Transverse colon (tissue), 4 donors: ENCODE measurements around the gene C19orf67. TPM values are rescaled to one million over a fixed set of nuclear protein-coding genes. Genes with fewer than 3 reads are reported as not detected.
"Not testable (repeated sequence)": the region's sequence is repeated elsewhere in the genome, so short reads cannot be mapped to it uniquely, and the experiment has no call there.

Source experiments
- DNase-seq: peaks from one replicate; pipeline ENCODE4 v3.0.0-alpha.2; 2019
- H3K27ac ChIP-seq, 4 donors: fragments of 200-600 bp; sonication (generic); 2 replicates each; pipeline ENCODE4 v1.5.1; 2016 to 2018; ENCODE audit warnings: inconsistent platforms in 4 of 4
- H3K27me3 ChIP-seq: fragments of 200-600 bp; sonication (generic); 2 replicates; pipeline ENCODE4 v1.5.1; 2017; ENCODE audit warnings: inconsistent platforms
- H3K36me3 ChIP-seq, 4 donors: fragments of 200-600 bp; sonication (generic); 2 replicates each; pipeline ENCODE4 v1.5.1; 2017 to 2019; ENCODE audit warnings: inconsistent platforms in 4 of 4
- H3K4me1 ChIP-seq, 4 donors: fragments of 200-600 bp; sonication (generic); 2 replicates each; pipeline ENCODE4 v1.5.1; 2017 to 2020; ENCODE audit warnings: inconsistent platforms in 4 of 4
- H3K4me3 ChIP-seq, 4 donors: fragments of 200-600 bp; sonication (generic); 1 replicate in 1 of 4; 2 replicates in 3 of 4; pipeline versions ENCODE4 v1.5.1 to v1.6.1; 2017 to 2019; ENCODE audit warnings: inconsistent platforms in 4 of 4
- H3K9me3 ChIP-seq, 2 donors: fragments of 200-600 bp; sonication (generic); 2 replicates each; pipeline ENCODE4 v1.5.1; 2017 to 2019; ENCODE audit warnings: inconsistent platforms in 2 of 2
- EP300 ChIP-seq: sonication (generic); formaldehyde crosslinking; IDR thresholded peaks from one replicate; pipeline ENCODE4 v1.6.1; 2017; ENCODE audit warnings: antibody characterized with exemption, low read depth
- POLR2A ChIP-seq: fragments of 450-650 bp; IDR thresholded peaks from one replicate; pipeline ENCODE4 v1.6.1; 2016; ENCODE audit warnings: antibody characterized with exemption, mild to moderate bottlenecking, moderate library complexity
- POLR2AphosphoS5 ChIP-seq, 3 donors: sonication (generic); formaldehyde crosslinking; IDR thresholded peaks; one replicate each; pipeline ENCODE4 v1.6.1; 2016; ENCODE audit warnings: antibody characterized with exemption in 3 of 3
- WGBS, 2 donors: methylation state at CpG; one replicate each; pipeline ENCODE4 v1.1.5; 2018; ENCODE audit warnings: low coverage in 1 of 2; 5-methylcytosine and 5-hydroxymethylcytosine counted together
- in situ Hi-C, 4 donors: fragments of 200-750 bp; cut with MboI; loops; one replicate each; pipeline versions ENCODE4 v1.15.0 to v1.15.1; 2017; ENCODE audit warnings: low sequenced_read_pairs in 3 of 4, low pct_ligation_motif_present in 1 of 4, low pct_unique_long_range_greater_than_20kb in 1 of 4
- intact Hi-C: fragments of 100-400 bp; cut with DNase I; formaldehyde crosslinking; loops from one replicate; pipeline ENCODE4 v1.15.1; 2023; ENCODE audit warnings: low total_unique reads
- total RNA-seq, 4 donors: library from RNA; depleted of rRNA; stranded (reverse); fragments of >200 nt; gene quantifications; one replicate each; pipeline ENCODE4 v1.1.0, GENCODE V29; 2016
- TF ChIP-seq, protein P1 (sequence below), 5 experiments: fragments of 200-600 bp in 3 of 5; fragments of 450-650 bp in 2 of 5; sonication (generic) in 3 of 5; IDR thresholded peaks; 1 replicate in 2 of 5; 2 replicates in 3 of 5; pipeline ENCODE4 v1.5.1; 2016 to 2017; ENCODE audit warnings: antibody characterized with exemption in 5 of 5, inconsistent platforms in 3 of 5, mild to moderate bottlenecking in 2 of 5, moderate library complexity in 1 of 5

The C19orf67 gene
- total RNA-seq, 4 donors from 2014 or later: 0.64 to 1.1 TPM; not detected in 2

DNA sequence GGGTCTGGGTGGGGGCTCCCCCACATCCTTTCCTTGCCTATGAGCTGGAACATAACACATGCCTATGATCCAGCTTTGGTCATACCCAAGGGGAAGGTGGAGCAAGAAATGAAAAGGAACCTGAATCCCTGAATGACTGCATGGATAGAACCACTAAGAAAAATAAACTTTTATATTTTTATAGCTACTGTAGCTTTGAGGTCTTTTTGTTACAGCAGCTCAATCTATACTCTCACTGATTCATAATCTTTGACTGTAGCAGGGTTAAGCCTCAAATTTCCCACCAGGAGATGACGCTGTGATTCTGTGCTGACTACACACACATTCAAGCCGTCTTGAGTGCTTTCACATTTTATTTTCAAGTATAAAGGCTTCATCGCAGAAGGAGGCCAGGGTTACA, 32.6 kb downstream of the C19orf67 start:
- no peaks in the 10 kb centered on the region for H3K36me3 ChIP-seq
- in situ Hi-C loops: loop anchor here (10.0 to 25.0 kb wide), 4 partner anchors 158 to 466 kb away; partner anchors contain the start of gene NANOS3 (in 1 of the 4)
- H3K27ac ChIP-seq: no peak overlapping the region
- TF ChIP-seq POLR2AphosphoS5 (IDR thresholded peaks at IDR 0.05) (no peak), EP300 (no peak), POLR2A (no peak)
- TF ChIP-seq, protein P1, sequence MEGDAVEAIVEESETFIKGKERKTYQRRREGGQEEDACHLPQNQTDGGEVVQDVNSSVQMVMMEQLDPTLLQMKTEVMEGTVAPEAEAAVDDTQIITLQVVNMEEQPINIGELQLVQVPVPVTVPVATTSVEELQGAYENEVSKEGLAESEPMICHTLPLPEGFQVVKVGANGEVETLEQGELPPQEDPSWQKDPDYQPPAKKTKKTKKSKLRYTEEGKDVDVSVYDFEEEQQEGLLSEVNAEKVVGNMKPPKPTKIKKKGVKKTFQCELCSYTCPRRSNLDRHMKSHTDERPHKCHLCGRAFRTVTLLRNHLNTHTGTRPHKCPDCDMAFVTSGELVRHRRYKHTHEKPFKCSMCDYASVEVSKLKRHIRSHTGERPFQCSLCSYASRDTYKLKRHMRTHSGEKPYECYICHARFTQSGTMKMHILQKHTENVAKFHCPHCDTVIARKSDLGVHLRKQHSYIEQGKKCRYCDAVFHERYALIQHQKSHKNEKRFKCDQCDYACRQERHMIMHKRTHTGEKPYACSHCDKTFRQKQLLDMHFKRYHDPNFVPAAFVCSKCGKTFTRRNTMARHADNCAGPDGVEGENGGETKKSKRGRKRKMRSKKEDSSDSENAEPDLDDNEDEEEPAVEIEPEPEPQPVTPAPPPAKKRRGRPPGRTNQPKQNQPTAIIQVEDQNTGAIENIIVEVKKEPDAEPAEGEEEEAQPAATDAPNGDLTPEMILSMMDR (IDR thresholded peaks at IDR 0.05): no peak
- WGBS, 2 donors: 97 to 100% methylated on average over 1 to 3 of the region's 3 CpGs
- no peak overlapping the region for H3K4me3 ChIP-seq
- intact Hi-C loops: no loop called here
- no peaks in the 10 kb centered on the region for H3K9me3 ChIP-seq
- H3K4me1 ChIP-seq: peaks cover 0 to 10% (median 7%) of the 10 kb centered on the region in 4 donors
- H3K27me3 ChIP-seq: peaks cover 11% of the 10 kb centered on the region
- DNase-seq: no peak

DNA sequence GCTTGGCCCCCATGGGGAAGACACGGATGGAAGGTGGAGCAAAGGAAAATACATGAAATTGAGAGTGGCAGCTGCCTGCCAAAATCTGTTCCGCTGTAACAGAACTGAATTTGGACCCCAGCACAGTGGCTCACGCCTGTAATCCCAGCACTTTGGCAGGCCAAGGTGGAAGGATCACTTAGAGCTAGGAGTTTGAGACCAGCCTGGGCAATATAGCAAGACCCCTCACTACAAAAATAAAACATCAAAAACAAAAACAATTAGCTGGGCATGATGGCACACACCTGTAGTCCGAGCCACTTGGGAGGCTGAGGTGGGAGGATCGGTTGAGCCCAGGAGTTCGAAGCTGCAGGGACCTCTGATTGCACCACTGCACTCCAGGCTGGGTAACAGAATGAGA, 33.1 kb downstream of the C19orf67 start:
- in situ Hi-C loops (loop anchor here (10.0 to 25.0 kb wide), 4 partner anchors 158 to 465 kb away; partner anchors contain the start of gene NANOS3 (in 1 of the 4)), intact Hi-C loops (no loop called here)
- TF ChIP-seq, protein P1 (IDR thresholded peaks at IDR 0.05): no peak
- TF ChIP-seq POLR2AphosphoS5 (IDR thresholded peaks at IDR 0.05) (no peak), POLR2A (no peak), EP300 (no peak)
- WGBS, 2 donors: 86 to 91% methylated on average over 3 to 6 of the region's 6 CpGs
- peaks cover 0 to 5% (median 2%) of the 10 kb centered on the region in 4 donors for H3K4me1 ChIP-seq
- H3K9me3 ChIP-seq: no peaks in the 10 kb centered on the region
- no peak for DNase-seq
- peaks cover 5% of the 10 kb centered on the region for H3K27me3 ChIP-seq
- H3K36me3 ChIP-seq: no peaks in the 10 kb centered on the region
- H3K4me3 ChIP-seq: no peak overlapping the region
- H3K27ac ChIP-seq: no peak overlapping the region

DNA sequence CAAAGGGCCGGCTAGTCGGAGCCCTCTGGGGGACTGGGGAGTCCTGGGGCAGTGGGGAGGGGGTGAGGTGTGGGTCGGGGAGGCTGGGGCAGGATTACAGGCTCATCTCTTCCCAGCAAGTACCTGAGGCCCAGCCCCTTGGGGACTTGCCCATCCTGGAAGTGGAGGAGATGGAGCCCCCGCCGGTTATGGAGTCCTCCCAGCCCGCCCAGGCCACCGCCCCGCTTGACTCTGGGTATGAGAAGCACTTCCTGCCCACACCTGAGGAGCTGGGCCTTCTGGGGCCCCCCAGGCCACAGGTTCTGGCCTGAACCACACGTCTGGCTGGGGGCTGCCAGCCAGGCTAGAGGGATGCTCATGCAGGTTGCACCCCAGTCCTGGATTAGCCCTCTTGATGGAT, 33.6 kb downstream of the C19orf67 start:
- H3K4me3 ChIP-seq: no peak overlapping the region
- DNase-seq: no peak
- peaks cover under 1% of the 10 kb centered on the region for H3K27me3 ChIP-seq
- H3K27ac ChIP-seq: no peak overlapping the region
- intact Hi-C loops (no loop called here), in situ Hi-C loops (loop anchor here (10.0 to 25.0 kb wide), 4 partner anchors 157 to 465 kb away; partner anchors contain the start of gene NANOS3 (in 1 of the 4))
- 82% methylated on average over 4 of the region's 9 CpGs; no CpG with 5 or more reads in 1 of the 2 donors for WGBS, 2 donors
- no peak for TF ChIP-seq POLR2A
- no peak for TF ChIP-seq EP300
- no peaks in the 10 kb centered on the region for H3K36me3 ChIP-seq
- H3K4me1 ChIP-seq: peaks cover 0 to under 1% (median 0%) of the 10 kb centered on the region in 4 donors
- no peaks in the 10 kb centered on the region for H3K9me3 ChIP-seq

DNA sequence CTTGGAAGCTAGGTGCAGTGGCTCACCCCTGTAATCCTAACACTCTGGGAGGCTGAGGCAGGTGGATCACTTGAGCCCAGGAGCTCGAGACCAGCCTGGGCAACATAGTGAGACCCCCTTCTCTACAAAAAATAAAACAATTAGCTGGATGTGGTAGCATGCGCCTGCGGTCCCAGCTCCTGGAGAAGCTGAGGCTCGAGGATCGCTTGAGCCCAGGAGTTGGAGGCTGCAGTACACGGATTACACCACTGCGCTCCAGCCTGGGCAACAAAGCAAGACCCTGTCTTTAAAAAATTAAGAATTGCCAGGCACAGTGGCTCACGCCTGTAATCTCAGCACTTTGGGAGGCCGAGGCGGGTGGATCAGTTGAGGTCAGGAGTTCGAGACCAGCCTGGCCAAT, 34.6 kb downstream of the C19orf67 start:
- H3K36me3 ChIP-seq, intact Hi-C loops, H3K27me3 ChIP-seq, H3K4me3 ChIP-seq, H3K4me1 ChIP-seq, H3K27ac ChIP-seq, DNase-seq, H3K9me3 ChIP-seq: not testable (repeated sequence)
- 95% methylated on average over 11 of the region's 11 CpGs; no CpG with 5 or more reads in 1 of the 2 donors for WGBS, 2 donors
- in situ Hi-C loops: loop anchor here (10.0 to 25.0 kb wide), 4 partner anchors 156 to 464 kb away; partner anchors contain the start of gene NANOS3 (in 1 of the 4)

DNA sequence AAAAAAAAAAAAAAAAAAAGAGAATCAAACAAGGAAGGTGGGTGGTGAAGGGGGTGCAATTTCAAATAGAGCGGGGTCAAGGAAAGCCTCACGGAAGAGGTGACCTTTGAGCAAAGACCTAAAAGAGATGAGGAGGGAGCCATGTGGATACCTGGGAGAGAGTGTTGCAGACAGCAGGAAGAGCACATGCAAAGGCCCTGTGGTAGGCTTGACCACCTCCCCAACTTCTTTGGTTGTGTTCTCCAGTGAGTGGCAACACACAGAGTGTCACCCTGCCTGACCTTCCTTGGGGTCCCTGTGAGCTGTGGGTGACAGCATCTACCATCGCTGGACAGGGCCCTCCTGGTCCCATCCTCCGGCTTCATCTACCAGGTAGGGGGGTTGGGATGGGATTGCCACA, 35.1 kb downstream of the C19orf67 start:
- Histone ChIP-seq H3K36me3 (no peaks in the 10 kb centered on the region), H3K4me3 (no peak overlapping the region), H3K27ac (no peak overlapping the region), H3K9me3 (no peaks in the 10 kb centered on the region), H3K4me1 (no peaks in the 10 kb centered on the region), H3K27me3 (no peaks in the 10 kb centered on the region)
- in situ Hi-C loops (loop anchor here (10.0 to 25.0 kb wide), 4 partner anchors 156 to 463 kb away; partner anchors contain the start of gene NANOS3 (in 1 of the 4)), intact Hi-C loops (no loop called here)
- 98% methylated on average over 4 of the region's 4 CpGs; no CpG with 5 or more reads in 1 of the 2 donors for WGBS, 2 donors
- no peak for TF ChIP-seq EP300
- no peak for TF ChIP-seq POLR2AphosphoS5 (IDR thresholded peaks at IDR 0.05)
- TF ChIP-seq, protein P1 (IDR thresholded peaks at IDR 0.05): no peak
- TF ChIP-seq POLR2A: no peak
- no peak for DNase-seq
